NCI-H526 (cell line): ENCODE results near the gene TFB1M.

Experiments
- DNase-seq, 2 experiments: peaks; one replicate each; lab custom pipeline; 2025; lab: John Stamatoyannopoulos, UW

Gene TFB1M

DNA sequence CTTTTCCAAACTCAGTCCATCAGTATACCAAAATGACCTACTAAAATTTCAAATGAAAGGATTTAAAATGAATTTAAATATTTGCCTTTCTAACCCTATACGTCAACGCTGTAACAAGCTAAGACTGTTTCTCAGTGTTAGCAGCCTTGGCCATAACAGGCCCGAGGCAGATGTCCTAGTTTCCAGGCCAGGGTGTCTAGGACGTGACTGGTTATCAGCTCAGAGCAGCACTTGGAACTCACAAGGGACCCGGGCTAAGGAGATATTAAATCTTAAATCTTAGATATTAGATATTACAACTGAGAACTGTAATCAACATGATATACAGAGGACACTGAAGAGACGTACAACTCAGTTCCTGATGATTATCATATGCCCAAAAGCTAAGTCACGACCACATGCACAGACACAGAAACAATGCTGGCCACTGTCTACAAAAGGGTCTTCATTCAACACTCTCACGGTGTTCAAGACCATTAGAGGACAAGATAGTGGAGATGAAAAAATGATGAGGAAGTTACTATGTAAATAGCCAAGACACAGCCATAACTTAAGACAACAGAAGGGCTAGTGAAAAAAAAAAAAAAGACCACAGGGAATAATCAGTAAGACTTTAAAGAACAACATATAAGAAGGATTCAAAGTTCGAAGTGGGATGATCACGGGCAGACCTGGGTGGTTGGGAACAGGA, 50.8 kb downstream of the TFB1M start, which contains the start of gene CLDN20:
Gene CLDN20 (plus strand): TSS at position 641 of the 691 bp plus-strand sequence. CDS start 11,707 bp downstream, outside the sequence.
- no peak for DNase-seq

DNA sequence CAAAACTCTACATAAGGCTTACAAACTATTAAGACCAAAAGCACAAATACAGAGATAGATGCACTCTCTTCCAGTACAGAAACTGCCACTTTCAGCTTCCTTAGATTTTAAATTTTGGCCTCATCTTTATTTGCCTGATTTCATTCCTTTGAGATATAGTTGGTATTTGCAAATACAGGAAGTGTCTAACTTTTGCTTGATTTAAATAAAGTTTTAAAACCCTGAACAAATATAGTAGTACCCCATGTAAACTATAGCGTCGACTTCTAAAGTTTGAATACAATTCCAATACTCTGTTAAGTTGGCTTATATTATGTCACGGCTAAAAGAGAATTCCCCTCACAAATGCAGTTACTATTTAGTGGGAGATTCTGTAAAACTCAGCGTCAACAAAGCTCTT, 51.6 kb downstream of the TFB1M start:
- DNase-seq, result no peak

DNA sequence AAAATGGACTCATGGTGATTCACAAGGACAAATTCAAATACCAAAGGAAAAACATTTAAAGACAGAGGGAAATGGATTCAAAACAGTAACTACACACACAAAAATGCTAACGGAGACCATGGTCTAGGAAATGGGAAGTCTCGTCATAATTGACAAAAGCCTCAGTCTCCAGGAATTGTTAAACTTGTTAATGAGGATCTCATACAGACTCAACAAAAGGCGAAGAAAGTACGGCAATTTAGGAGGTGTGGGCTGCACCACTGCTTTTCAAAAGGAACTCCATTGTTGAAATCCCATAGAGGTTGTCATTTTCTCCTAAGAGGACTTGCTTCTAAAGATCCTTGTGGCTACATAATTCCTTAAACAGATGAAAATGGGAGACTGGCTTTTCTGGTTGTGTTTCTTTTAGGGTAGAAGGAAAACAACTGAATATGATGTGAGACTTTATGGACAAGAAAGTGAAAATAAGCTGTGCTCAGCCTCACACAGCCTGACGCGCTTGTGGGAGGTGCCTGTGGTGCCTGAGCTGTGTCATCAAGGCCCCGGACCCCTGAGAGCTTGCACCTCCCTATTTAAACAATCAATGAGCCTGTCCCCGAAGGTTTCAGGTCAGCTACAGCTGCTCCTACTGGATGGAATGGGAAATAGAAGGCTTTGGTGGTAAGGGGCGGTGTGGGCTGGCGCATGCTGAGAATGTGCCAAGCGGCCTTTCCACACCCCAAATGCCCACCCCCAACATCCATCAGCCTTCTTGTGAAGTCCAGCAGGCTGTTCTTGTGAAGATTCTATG, 53.0 kb downstream of the TFB1M start:
- DNase-seq, result no peak

DNA sequence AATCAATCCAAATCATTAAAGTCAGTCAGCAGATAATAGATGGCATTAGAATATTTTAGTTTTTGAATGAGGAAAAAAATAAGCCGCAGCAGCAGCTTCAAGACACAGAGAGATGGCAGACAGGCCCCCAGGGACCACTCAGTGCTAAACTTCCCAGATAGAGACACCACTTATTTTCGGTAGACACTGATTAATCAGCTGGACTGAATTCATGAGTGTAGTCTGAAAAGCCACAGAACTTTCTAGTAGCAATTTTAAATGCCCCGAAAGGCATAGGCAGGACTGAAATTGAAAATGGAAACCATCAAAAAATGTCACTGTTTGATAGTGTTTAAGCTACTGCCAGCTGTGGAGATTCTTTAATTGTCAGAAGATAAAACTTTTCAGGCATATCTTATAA, 53.6 kb downstream of the TFB1M start:
- no peak for DNase-seq

DNA sequence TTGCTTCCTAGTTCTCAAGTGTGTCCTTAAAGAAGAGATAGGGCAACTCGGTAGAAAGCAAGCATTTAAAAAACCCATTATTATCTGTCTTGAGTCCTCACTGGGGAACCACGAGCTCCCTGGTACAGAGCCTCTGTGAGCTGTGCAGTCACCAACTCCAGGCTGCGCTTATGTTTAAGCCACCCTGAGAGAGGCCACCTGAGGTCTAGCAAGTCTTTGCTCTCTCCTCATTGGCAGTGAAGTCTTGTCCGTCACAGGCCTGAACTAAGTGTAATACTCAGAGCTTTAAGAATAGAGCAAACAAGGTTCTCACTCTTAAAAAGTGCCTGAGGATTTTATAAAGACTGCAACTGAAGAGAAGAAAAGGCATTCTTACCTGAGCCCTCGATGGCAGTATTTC, 54.4 kb downstream of the TFB1M start:
- no peak for DNase-seq

DNA sequence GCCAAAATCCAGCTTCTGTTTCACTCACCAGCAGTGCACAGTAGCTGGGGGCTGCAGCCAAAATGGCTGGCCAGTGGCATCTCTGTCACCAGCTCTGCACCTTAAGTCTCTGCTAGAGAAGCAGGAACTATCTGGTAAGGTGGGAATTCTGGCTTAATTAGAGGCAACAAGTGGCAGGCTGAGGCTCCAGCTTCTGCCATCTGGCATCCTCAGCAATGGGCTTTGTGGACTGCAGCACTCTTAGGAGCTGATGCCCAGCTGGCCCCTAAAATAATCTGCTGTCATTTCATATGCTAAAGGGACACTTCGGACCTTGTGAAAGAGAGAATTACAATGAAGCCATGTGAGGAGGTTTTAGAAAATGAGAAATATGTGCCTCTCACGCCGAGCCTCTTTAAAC, 55.1 kb downstream of the TFB1M start:
- DNase-seq, result no peak

DNA sequence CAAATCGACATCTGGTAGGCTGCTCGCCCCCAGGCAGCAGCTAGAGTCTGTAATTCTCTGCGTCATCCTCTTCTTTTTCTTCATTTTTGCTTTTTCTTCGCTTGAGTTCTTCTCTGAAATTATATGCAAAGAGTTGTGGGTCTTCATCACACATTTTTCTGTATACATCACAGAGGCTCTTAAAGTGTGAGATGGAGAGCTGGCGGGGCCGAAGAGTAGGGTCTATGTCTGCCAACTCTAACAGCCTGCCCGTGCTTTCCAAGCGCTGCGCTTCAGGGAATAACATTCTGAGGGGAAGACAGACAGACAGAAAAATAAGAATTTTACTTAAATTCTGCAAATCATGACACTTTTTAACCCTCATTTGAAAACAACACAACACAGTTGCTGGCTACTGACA, 56.5 kb downstream of the TFB1M start:
- DNase-seq, result no peak

DNA sequence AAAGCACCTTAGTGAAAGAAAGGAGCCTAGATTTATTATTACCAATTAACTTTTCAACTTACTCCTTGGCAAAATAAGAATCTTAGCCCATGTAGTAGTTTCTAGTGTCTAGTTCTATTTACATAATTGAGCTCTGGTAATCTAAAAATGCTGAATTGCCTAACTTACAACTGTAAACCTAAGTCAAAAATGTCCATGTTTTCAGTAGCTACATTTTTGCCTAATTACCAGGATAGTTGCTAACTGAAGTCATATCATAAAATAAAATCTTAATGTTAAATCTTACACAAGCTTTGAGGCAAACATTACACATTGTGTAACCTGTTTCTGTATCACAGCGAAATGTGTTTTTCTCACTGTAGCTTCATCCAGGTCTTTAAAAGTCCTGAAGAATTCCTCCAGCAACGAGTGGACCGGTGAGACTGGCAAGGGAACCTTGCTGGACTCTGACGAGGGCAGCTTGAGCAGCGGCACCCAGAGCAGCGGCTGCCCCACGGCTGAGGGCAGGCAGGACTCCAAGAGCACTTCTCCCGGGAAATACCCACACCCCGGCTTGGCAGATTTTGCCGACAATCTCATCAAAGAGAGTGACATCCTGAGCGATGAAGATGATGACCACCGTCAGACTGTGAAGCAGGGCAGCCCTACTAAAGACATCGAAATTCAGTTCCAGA, 58.0 kb downstream of the TFB1M start:
- DNase-seq, result no peak

DNA sequence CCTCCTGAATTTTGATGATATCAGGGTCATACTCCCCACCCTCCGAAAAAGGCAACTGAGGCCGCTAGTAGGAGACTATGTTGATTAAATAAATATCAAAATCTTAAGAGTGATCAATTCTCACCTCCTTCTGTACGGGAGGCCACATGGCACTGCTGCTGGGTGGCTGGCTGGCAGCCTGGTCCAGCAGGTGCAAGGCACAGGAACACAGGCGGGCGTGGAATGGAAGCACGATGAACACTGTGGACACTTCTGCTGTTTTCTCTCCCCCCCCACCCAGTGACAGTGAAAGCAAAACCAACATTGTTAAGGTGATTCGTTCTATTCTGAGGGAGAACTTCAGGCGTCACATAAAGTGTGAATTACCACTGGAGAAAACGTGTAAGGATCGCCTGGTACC, 60.1 kb downstream of the TFB1M start:
- DNase-seq, result no peak

DNA sequence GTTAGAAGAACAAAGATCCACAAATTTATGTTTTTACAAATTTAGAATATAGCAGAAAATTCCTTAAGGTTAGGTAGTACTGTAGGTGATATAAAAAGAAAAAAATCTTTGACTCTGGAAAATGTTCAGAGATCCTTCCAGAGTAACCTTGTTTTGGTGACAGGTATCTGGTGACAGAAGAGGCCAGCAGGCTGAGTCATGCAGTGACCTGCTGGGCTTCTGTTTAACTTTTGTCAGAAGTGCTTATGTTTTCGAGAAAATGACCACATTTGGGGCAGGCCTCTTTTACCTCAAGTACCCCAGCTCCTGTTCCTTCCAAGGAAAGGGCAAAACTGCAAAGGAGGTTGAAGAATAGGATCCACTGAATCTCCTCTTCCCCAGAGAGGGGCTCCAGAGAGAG, 60.9 kb downstream of the TFB1M start:
- no peak for DNase-seq

DNA sequence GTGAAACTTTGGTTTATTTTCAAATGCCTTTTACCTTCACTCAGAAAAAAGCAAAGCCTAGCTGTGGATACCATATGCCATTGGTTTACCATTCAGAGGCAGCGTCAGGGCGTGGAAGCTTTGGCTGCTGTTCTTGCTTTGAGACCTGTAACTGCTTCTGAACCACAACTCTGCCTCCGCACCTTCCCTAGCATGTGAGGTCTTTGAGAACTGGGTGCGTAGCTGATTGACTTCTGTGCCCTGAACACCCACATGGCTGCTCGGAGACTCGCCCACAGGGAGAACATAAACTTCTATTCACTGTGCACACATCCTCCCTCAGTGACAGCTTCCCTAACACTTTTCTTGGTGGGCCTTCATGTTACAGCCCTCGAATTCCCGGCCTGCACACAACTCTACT, 61.7 kb downstream of the TFB1M start:
- no peak for DNase-seq

DNA sequence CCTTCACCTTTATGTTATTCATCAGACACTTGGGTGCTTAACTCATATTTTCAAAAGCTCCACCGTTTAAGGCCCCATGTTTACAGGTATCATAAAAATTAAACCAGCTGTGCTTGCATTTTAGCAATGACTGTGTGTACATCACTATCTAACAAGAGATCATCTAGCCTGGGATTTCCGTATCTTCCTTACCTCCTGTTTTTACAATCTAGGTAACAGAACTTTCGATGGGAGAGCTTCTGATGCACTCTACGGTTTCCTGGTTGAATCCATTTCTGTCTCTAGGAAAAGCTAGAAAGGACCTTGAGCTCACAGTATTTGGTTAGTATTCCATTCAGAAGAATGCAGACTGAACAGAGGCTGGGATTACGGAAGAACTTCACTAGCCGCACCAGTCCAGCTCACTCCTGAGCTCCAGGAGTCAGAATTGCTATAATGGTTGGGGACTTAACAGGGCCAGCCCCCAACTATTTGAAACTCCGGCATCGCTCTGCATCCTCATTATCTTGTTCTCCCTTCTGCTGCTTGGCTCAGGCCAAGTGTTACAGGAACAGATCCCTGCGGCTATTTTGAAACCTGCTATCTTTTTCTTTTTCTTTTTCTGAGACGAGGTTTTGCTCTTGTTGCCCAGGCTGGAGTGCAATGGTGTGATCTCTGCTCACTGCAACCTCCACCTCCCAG, 63.4 kb downstream of the TFB1M start:
- DNase-seq, result no peak

DNA sequence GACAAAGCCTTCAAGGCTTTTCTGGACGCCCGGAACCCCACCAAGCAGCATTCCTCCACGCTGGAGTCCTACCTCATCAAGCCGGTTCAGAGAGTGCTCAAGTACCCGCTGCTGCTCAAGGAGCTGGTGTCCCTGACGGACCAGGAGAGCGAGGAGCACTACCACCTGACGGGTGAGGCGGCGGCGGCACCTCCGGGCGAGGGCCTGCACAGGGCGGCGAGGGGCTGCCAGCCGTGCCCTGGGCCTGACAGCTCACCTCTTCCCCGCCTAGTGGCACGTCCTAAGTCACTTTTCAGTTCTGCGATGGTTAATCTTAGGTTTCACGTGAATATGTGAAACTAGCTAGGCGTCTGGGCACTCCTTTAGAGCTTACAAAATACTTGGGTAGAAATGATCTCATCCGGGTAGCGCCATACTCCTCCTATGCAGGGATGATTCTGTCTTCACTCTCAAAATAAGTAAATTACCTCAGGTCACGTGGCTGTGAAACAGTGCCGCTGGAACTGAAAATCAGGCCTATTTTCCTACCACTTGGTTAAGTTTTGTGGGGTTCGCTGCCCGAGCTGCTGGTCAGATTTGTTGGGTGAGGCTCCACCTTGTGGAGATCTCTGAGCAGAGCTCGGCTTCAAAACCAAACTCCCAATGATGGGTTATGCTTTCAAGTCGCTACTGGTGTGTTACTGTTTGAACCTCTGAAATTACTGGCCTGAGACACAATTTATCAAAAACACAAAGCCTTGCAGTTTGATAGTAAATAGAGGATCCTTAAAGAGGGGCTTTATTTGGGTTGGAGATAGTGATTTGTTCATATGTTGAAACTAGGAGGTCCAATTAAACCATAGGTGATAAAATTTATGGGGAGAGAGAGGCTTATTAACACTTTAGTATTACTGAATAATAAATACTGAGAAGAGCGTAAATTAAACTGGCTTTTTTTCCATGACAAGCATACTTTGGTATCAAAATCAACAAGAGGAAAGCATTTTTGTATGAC, 66.0 kb downstream of the TFB1M start:
- DNase-seq, result peak in 1 of 2 experiments; percentile 40

DNA sequence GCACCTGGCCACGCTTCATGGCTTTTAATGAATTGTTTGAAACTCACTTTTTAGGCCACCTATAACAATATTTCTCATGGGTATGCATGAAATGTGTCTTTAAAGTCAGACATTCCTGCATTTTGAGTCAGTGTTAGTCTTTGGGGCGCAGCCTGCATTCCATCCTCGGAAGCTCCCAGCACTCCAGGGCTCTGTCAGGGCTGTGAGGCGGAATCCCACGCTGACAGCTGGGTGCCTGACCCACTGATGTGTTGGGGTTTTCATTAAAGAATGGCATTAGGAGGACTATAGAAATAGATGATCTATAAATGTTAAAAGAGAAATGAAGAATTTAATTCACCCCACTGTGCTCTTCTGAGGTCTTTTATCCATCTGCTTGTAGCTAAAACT, 66.7 kb downstream of the TFB1M start:
- no peak for DNase-seq

DNA sequence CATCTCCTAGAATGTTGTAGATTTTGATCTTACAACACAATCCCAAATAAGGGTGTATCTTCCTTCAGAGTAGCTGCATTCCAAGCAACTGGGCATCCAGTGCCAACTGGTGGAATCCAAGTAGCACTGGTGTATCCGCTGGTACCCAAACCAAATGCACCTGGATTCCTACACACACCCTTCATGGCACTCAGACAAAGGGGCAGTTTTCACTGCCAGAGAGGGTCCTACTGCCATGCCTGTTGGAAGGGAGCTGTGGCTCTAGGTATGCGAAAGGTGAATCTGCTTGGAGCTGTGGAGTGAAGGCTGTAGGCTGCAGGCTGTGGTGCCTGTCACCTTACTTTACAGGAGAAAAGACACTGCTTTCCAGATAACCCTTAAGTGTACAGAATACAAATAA, 67.5 kb downstream of the TFB1M start:
- no peak for DNase-seq

DNA sequence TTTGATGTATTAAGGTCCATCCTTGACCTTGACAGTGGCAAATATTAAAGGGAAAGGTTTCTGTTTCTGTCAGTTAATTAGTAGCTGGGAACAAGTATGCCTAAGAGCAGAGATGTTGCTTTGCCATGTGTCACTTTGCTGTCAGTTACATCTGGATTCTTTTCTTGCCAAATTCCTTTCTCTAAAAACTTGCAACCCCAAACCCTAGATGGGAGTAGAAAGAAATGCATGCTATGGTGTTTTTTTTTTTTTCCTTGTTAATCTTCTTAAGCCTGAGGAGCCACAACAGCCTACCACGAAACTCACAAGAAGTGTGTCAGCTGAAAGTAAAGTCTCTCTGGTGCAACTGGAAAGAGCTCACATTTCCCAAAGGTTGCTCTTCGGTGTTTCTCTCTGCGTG, 68.5 kb downstream of the TFB1M start:
- DNase-seq, result no peak

DNA sequence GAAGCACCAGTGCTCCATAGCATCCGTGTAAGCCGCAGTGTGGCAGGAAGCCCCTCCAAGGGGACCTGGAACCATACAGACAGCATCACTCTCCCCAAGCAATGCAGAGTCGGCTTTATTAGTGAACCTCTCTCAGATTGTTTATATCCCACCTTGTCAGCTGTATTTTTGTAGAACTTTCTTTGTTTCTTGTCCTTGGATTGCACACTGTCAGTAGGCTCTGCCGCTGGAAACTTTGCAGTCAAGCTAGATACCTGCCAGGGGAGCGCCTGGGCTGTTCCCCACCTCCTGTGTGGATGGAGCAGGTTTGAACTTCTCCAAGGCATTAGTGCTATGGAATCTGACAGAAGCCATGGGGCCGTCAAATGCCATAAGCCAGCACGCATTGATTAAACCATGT, 69.1 kb downstream of the TFB1M start:
- DNase-seq, result no peak

DNA sequence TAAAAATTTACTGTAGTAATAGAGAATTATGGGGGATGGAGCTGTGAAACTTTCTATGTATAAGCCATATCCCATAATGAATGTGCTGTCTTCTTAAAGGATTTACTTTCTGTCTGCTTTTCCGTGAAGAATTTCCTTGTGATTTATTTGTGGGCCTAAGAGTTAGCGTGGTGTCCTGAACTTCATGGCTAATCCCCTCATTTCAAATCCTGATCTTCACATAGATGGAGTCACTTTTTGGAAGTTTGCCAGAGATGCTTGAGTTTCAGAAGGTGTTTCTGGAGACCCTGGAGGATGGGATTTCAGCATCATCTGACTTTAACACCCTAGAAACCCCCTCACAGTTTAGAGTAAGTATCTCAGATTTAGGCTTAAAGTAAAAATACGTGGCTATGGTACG, 69.8 kb downstream of the TFB1M start:
- no peak for DNase-seq

DNA sequence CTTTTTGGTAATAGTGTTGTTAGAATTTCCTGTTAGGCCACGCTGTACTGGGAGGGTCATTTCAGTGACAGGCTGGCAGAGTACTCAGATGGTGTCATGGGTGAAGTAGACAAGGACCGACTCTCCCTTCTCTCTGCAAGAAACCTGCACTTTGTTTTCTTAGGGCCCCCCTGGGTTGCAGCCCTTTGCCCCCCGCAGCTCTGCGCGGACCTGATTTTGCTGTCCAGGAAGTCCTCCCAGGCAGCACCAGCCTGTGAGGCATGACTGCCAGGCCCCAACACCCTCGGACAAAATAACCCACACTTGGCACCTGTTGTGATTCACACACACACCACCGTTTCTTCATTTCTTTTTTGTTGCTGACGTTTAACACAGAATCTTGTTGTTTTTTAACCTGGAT, 72.3 kb downstream of the TFB1M start:
- DNase-seq, result no peak

DNA sequence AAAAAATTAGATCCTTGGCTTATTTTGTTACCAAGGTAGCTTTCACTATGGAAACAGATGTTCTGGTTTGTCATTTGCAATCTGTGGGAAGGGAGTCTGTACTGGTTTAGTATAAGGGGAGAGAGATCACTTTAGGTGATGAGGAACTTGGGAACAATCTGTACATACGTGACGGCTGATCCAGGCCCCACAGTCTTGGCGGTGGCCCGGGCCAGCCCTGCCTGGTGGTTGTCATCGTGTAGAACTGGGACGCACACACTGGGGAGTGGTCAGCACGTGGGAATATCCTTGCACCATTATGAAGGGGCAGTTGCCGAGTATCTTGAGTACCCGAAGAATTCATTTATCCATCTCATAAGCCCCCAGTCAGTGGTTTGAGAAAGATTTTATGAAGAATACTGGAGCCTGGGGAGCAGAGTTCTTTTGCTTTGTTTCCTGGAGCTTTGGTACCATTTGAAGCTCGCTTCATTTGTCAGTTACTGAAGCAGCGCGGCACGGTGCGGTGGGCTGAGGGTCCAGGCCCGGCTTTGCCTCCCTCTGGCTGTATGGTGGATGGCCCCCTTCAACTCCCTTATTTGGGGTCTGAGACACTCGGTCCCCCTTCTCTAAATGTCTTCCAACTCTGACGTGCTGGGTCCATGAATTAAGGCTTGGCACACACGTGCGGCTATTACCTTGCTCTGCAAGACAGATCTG, 73.2 kb downstream of the TFB1M start:
- DNase-seq, result no peak

DNA sequence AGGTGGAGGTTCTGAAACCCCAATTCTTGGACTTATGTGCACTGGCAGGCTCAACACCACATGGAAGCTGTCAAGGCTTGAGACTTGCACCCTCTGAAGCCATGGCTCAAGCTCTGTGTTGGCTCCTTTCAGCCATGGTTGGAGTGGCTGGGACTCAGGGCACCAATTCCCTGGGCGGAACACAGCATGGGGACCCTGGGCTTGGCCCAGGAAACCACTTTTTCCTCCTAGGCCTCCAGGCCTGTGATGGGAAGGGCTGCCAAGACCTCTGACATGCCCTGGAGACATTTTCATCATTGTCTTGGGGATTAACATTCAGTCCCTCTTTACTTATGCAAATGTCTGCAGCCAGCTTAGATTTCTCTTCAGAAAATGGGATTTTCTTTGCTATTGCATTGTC, 76.7 kb downstream of the TFB1M start:
- no peak for DNase-seq
